Placental pericyte (primary cell): ENCODE data around the gene CYB5A. TPM values are rescaled to one million over a fixed set of nuclear protein-coding genes. Genes with fewer than 3 reads are reported as not detected.

ENCODE experiments used
- small RNA-seq: library from RNA; depleted of rRNA; stranded (forward); fragments of <200 nt; gene quantifications from one replicate; pipeline ENCODE3, GENCODE V24; 2012; ENCODE audit warnings: low replicate concordance
- total RNA-seq: library from RNA; depleted of rRNA; stranded (reverse); fragments of >200 nt; gene quantifications from 2 replicates; pipeline ENCODE4 v1.2.3, GENCODE V29; 2012

Gene CYB5A
- total RNA-seq, result 23.5 and 142 TPM in 2 replicates

GRCh38 chr18:74291771-74292540 lies at the start of gene CYB5A:
Gene CYB5A, minus strand, starts transcription at chr18:74291963. Its CDS starts 88 bp downstream, at chr18:74291875.

GRCh38 chr18:74315464-74316256 lies 23.9 kb upstream of the CYB5A start, which contains the start of gene C18orf63:
Gene C18orf63, plus strand, starts transcription at chr18:74315839. Its CDS starts 2,027 bp downstream, at chr18:74317866.

Small RNA genes within 50 kb of the gene (small RNA-seq; reads per million reads assigned to genes)
- gene RN7SL551P, result not detected

Other genes with a start within 250 kb of the CYB5A start
- 0.66 and 1.3 TPM in 2 replicates for gene FBXO15, start 144.1 kb downstream of the CYB5A start, total RNA-seq
- gene TIMM21, start 143.4 kb downstream of the CYB5A start, total RNA-seq, result 13.6 and 37.2 TPM in 2 replicates
- gene C18orf63, start 23.9 kb upstream of the CYB5A start, total RNA-seq, result not detected in 2 replicates
- gene DIPK1C, start 165.3 kb upstream of the CYB5A start, total RNA-seq, result not detected in 2 replicates
- 76.2 and 96.6 TPM in 2 replicates for gene CNDP2, start 204.4 kb upstream of the CYB5A start, total RNA-seq
- 0.22 TPM in 1 of 2 replicates, not detected in the other for gene CNDP1, start 242.5 kb upstream of the CYB5A start, total RNA-seq